H1 (cell line): ENCODE data around the gene DAAM1. TPM values are rescaled to one million over a fixed set of nuclear protein-coding genes. Genes with fewer than 3 reads are reported as not detected.

Experiments used
- CTCF ChIA-PET: fragments of 300-600 bp; sonication (Branson Sonifier 250); formaldehyde crosslinking; loops from one replicate; lab custom pipeline; 2021; ENCODE audit not compliant: partially characterized antibody; lab: Charles Lee
- POLR2A ChIA-PET: fragments of 300-600 bp; sonication (Branson Sonifier 250); formaldehyde crosslinking; loops from one replicate; lab custom pipeline; 2021; ENCODE audit warnings: inconsistent platforms; ENCODE audit not compliant: partially characterized antibody; lab: Charles Lee
- DNase-seq, 2 experiments: peaks; one replicate each; pipeline versions ENCODE4 v3.0.0 to v3.0.0-alpha.2; 2010 to 2022; ENCODE audit warnings: low spot score in 2 of 2, low read depth in 1 of 2, mixed read lengths in 1 of 2
- FAIRE-seq: peaks from 2 replicates; lab custom pipeline; 2011; peaks lifted over from hg19 to GRCh38; lab: Jason Lieb, UNC
- H2AFZ ChIP-seq: 2 replicates; pipeline ENCODE4 v1.8.1; 2012; ENCODE audit warnings: low read length, inconsistent platforms
- H2AK5ac ChIP-seq: 2 replicates; pipeline ENCODE4 v1.6.1; 2013; ENCODE audit warnings: low read depth, low read length
- H2BK120ac ChIP-seq: replicated peaks from 2 replicates; pipeline ENCODE3; 2013; ENCODE audit warnings: low read depth, low read length, inconsistent platforms
- H2BK12ac ChIP-seq: 2 replicates; pipeline ENCODE4 v1.6.1; 2013; ENCODE audit warnings: low read depth, low read length
- H2BK15ac ChIP-seq: 2 replicates; pipeline ENCODE4 v1.6.1; 2013; ENCODE audit warnings: low read length
- H2BK20ac ChIP-seq: 2 replicates; pipeline ENCODE4 v1.6.1; 2013; ENCODE audit warnings: low read length
- H2BK5ac ChIP-seq: 2 replicates; pipeline ENCODE4 v1.6.1; 2013; ENCODE audit warnings: low read depth, low read length
- H3K14ac ChIP-seq: 2 replicates; pipeline ENCODE4 v1.6.1; 2013; ENCODE audit warnings: inconsistent platforms; ENCODE audit not compliant: insufficient read length
- H3K18ac ChIP-seq: 2 replicates; pipeline ENCODE4 v1.6.1; 2013; ENCODE audit warnings: low read length; ENCODE audit errors: extremely low read depth
- H3K23ac ChIP-seq: 2 replicates; pipeline ENCODE4 v1.6.1; 2013; ENCODE audit warnings: inconsistent platforms; ENCODE audit not compliant: insufficient read length
- H3K23me2 ChIP-seq: 2 replicates; pipeline ENCODE4 v1.6.1; 2013; ENCODE audit warnings: low read depth, low read length
- H3K27ac ChIP-seq: 2 replicates; pipeline ENCODE4 v1.6.1; 2011; ENCODE audit warnings: low read depth, low read length, inconsistent platforms
- H3K27me3 ChIP-seq, 4 experiments: replicated peaks in 1 of 4; 1 replicate in 1 of 4; 2 replicates in 3 of 4; pipeline versions ENCODE4 v1.6.1 to v1.8.1; 2011 to 2013; ENCODE audit warnings: low read length in 3 of 4, mild to moderate bottlenecking in 3 of 4, inconsistent platforms in 2 of 4, mixed read lengths in 2 of 4, moderate library complexity in 1 of 4; ENCODE audit not compliant: control insufficient read depth in 3 of 4, insufficient read depth in 3 of 4; ENCODE audit errors: extremely low read depth in 1 of 4
- H3K36me3 ChIP-seq, 4 experiments: 2 replicates each; pipeline versions ENCODE4 v1.6.1 to v1.8.1; 2011 to 2013; ENCODE audit warnings: mild to moderate bottlenecking in 4 of 4, low read length in 3 of 4, moderate library complexity in 2 of 4, control low read depth in 1 of 4, inconsistent platforms in 1 of 4; ENCODE audit not compliant: insufficient read depth in 4 of 4, control insufficient read depth in 2 of 4
- H3K4ac ChIP-seq: replicated peaks from 2 replicates; pipeline ENCODE3; 2013; ENCODE audit warnings: low read length, low read depth, mixed read lengths, inconsistent platforms; ENCODE audit not compliant: insufficient read length
- H3K4me1 ChIP-seq, 4 experiments: replicated peaks in 1 of 4; 1 replicate in 1 of 4; 2 replicates in 3 of 4; pipeline versions ENCODE4 v1.6.1 to v1.8.1; 2011 to 2013; ENCODE audit warnings: low read length in 3 of 4, inconsistent platforms in 2 of 4, mixed read lengths in 1 of 4; ENCODE audit not compliant: insufficient read depth in 4 of 4, control insufficient read depth in 3 of 4
- H3K4me2 ChIP-seq, 2 experiments: 2 replicates each; pipeline versions ENCODE4 v1.6.1 to v1.8.1; 2011 to 2013; ENCODE audit warnings: low read depth in 2 of 2, low read length in 2 of 2, control low read depth in 1 of 2, inconsistent platforms in 1 of 2, mild to moderate bottlenecking in 1 of 2; ENCODE audit not compliant: insufficient read depth in 1 of 2
- H3K4me3 ChIP-seq, 4 experiments: fragments of 200-600, 300-600 bp in 1 of 4; sonication (generic), shearing (Covaris generic), sonication (Bioruptor Twin) in 1 of 4; 2 replicates each; pipeline versions ENCODE4 v1.5.1 to v1.8.1; 2011 to 2016; ENCODE audit warnings: low read length in 4 of 4, low read depth in 3 of 4, control low read depth in 2 of 4, inconsistent platforms in 2 of 4, mild to moderate bottlenecking in 2 of 4, mixed read lengths in 1 of 4, moderate library complexity in 1 of 4; ENCODE audit not compliant: insufficient read depth in 2 of 4; ENCODE audit errors: extremely low read depth in 1 of 4
- H3K56ac ChIP-seq: replicated peaks from 2 replicates; pipeline ENCODE3; 2013; ENCODE audit warnings: low read depth, mild to moderate bottlenecking, mixed read lengths, low read length, inconsistent platforms; ENCODE audit not compliant: insufficient read length
- H3K79me1 ChIP-seq: 2 replicates; pipeline ENCODE4 v1.6.1; 2013; ENCODE audit warnings: low read depth, low read length, control low read depth
- H3K79me2 ChIP-seq, 2 experiments: 2 replicates each; pipeline versions ENCODE4 v1.6.1 to v1.8.1; 2012 to 2013; ENCODE audit warnings: low read length in 2 of 2, mild to moderate bottlenecking in 2 of 2, inconsistent platforms in 1 of 2; ENCODE audit not compliant: insufficient read depth in 2 of 2, control insufficient read depth in 1 of 2
- H3K9ac ChIP-seq, 4 experiments: replicated peaks in 1 of 4; 1 replicate in 1 of 4; 2 replicates in 3 of 4; pipeline versions ENCODE4 v1.6.1 to v1.8.1; 2011 to 2013; ENCODE audit warnings: low read depth in 3 of 4, low read length in 3 of 4, control low read depth in 2 of 4, mild to moderate bottlenecking in 2 of 4, moderate library complexity in 2 of 4, inconsistent platforms in 1 of 4; ENCODE audit errors: extremely low read depth in 1 of 4
- H3K9me3 ChIP-seq, 2 experiments: 2 replicates each; pipeline versions ENCODE4 v1.6.1 to v1.8.1; 2012 to 2013; ENCODE audit warnings: mild to moderate bottlenecking in 2 of 2, moderate library complexity in 2 of 2, control low read depth in 1 of 2, inconsistent platforms in 1 of 2, low read depth in 1 of 2, low read length in 1 of 2, mixed read lengths in 1 of 2; ENCODE audit not compliant: insufficient read depth in 2 of 2
- H4K20me1 ChIP-seq, 2 experiments: replicated peaks in 1 of 2; 2 replicates each; pipeline versions ENCODE3 to v1.8.1; 2011 to 2013; ENCODE audit warnings: inconsistent platforms in 2 of 2, low read length in 2 of 2, mild to moderate bottlenecking in 1 of 2; ENCODE audit not compliant: insufficient read depth in 2 of 2, control insufficient read depth in 1 of 2
- H4K5ac ChIP-seq: 2 replicates; pipeline ENCODE4 v1.6.1; 2013; ENCODE audit warnings: low read length, low read depth, mixed read lengths, inconsistent platforms; ENCODE audit not compliant: insufficient read length
- H4K8ac ChIP-seq: 2 replicates; pipeline ENCODE4 v1.8.0; 2013; ENCODE audit warnings: mild to moderate bottlenecking, moderate library complexity, low read length, inconsistent platforms; ENCODE audit not compliant: insufficient read depth; ENCODE audit errors: extremely low read depth
- H4K91ac ChIP-seq: replicated peaks from 2 replicates; pipeline ENCODE3; 2013; ENCODE audit warnings: low read length, mixed read lengths, inconsistent platforms; ENCODE audit not compliant: insufficient read length
- CBX5 ChIP-seq: fragments of 300-800, 300-1000 bp; sonication (generic); IDR thresholded peaks from 2 replicates; pipeline ENCODE4 v1.7.1; 2016; ENCODE audit warnings: antibody characterized with exemption, low read length, low read depth
- CHD2 ChIP-seq: IDR thresholded peaks from 2 replicates; pipeline ENCODE4 v1.6.1; 2012; ENCODE audit warnings: low read length, improper control_type of control experiment
- CREB1 ChIP-seq: IDR thresholded peaks from 2 replicates; pipeline ENCODE4 v1.6.1; 2012; ENCODE audit warnings: inconsistent platforms
- POLR2AphosphoS5 ChIP-seq: IDR thresholded peaks from 2 replicates; pipeline ENCODE4 v1.6.1; 2011; ENCODE audit warnings: low read depth, low read length
- POU5F1 ChIP-seq: IDR thresholded peaks from 2 replicates; pipeline ENCODE4 v1.6.1; 2011; ENCODE audit warnings: low read depth, mild to moderate bottlenecking, low read length, moderate library complexity
- RNF2 ChIP-seq: fragments of 200-900, 300-1000 bp; sonication (generic); IDR thresholded peaks from 2 replicates; pipeline ENCODE4 v1.7.1; 2016; ENCODE audit warnings: borderline replicate concordance, low read depth, mild to moderate bottlenecking, antibody characterized with exemption, low read length; ENCODE audit not compliant: poor library complexity, severe bottlenecking; ENCODE audit errors: missing control alignments
- RXRA ChIP-seq: IDR thresholded peaks from 2 replicates; pipeline ENCODE4 v1.6.1; 2011; ENCODE audit warnings: low read depth, mild to moderate bottlenecking, low read length, moderate library complexity; ENCODE audit not compliant: insufficient read depth
- SP1 ChIP-seq: IDR thresholded peaks from 2 replicates; pipeline ENCODE4 v1.6.1; 2011; ENCODE audit warnings: low read depth, low read length
- TAF1 ChIP-seq: IDR thresholded peaks from 2 replicates; pipeline ENCODE4 v1.6.1; 2011; ENCODE audit warnings: mild to moderate bottlenecking, low read depth, low read length
- TBP ChIP-seq: IDR thresholded peaks from 2 replicates; pipeline ENCODE4 v1.6.1; 2011; ENCODE audit warnings: low read depth, low read length, improper control_type of control experiment
- TCF12 ChIP-seq: IDR thresholded peaks from 2 replicates; pipeline ENCODE4 v1.6.1; 2011; ENCODE audit warnings: low read depth, mild to moderate bottlenecking, low read length
- WGBS, 2 experiments: shearing (Covaris generic) in 1 of 2; methylation state at CpG; one replicate each; pipeline versions ENCODE4 v1.1.6 to v1.1.7; 2013 to 2015; ENCODE audit warnings: low lambda C conversion rate in 2 of 2, mixed read lengths in 2 of 2, inconsistent platforms in 1 of 2, low coverage in 1 of 2, missing lambda C conversion rate in 1 of 2; ENCODE audit not compliant: insufficient replicate concordance in 2 of 2, insufficient coverage in 1 of 2, insufficient read length in 1 of 2; ENCODE audit errors: extremely low coverage in 1 of 2, missing lambda C conversion rate in 1 of 2; 5-methylcytosine and 5-hydroxymethylcytosine counted together
- polyA plus RNA-seq, 7 experiments: library from polyadenylated mRNA; depleted of rRNA in 3 of 7; stranded (reverse) in 5 of 7; unstranded in 2 of 7; fragments of >200 nt in 5 of 7; fragments of 200-250 nt in 2 of 7; gene quantifications; 1 replicate in 5 of 7; 2 replicates in 1 of 7; 4 replicates in 1 of 7; pipeline versions ENCODE4 v1.2.1 to v1.2.3, GENCODE V29; 2011 to 2013; ENCODE audit warnings: missing spikeins in 2 of 7, mixed read lengths in 2 of 7
- total RNA-seq: library from RNA; stranded (reverse); fragmentation: NEBNext Ultra II Directional; extraction: Animal tissue kit (Norgen Biotek cat#: 25700); gene quantifications from 2 replicates; pipeline ENCODE4 v1.2.1, GENCODE V29; 2021
- TF ChIP-seq, protein P1 (sequence below): IDR thresholded peaks from 2 replicates; pipeline ENCODE4 v1.6.1; 2012; ENCODE audit warnings: inconsistent platforms

DAAM1 gene
- total and polyA plus RNA-seq, 2 of the 8 experiments (the other 6 are each of a cell fraction or from before 2014, with no cell fraction given), result 5.0 to 44.9 TPM

GRCh38 chr14:59306775-59307174 lies 118.3 kb downstream of the DAAM1 start:
- H3K79me1 ChIP-seq, result no peaks in the 10 kb centered on the region
- no peak overlapping the region for H3K4me2 ChIP-seq
- H3K23ac ChIP-seq, result no peak overlapping the region
- no peaks in the 10 kb centered on the region for H4K20me1 ChIP-seq
- H3K9me3 ChIP-seq, result no peaks in the 10 kb centered on the region
- no peaks in the 10 kb centered on the region for H3K79me2 ChIP-seq
- no peak overlapping the region for H3K27ac ChIP-seq
- no peak overlapping the region for H2AK5ac ChIP-seq
- no peak overlapping the region for H4K5ac ChIP-seq
- H3K4me1 ChIP-seq, result no peaks in the 10 kb centered on the region; a peak in 2 of 7 replicates
- H3K14ac ChIP-seq, result no peak overlapping the region
- H4K91ac ChIP-seq, result no peak overlapping the region
- H2BK20ac ChIP-seq, result no peak overlapping the region
- no peak for DNase-seq
- H3K27me3 ChIP-seq, result no peaks in the 10 kb centered on the region
- no peak overlapping the region for H3K4ac ChIP-seq
- TF ChIP-seq POU5F1, result no peak
- TF ChIP-seq TBP, result no peak
- no peak for TF ChIP-seq RNF2
- no peak for TF ChIP-seq CBX5
- no peak for TF ChIP-seq RXRA
- TF ChIP-seq, protein P1, sequence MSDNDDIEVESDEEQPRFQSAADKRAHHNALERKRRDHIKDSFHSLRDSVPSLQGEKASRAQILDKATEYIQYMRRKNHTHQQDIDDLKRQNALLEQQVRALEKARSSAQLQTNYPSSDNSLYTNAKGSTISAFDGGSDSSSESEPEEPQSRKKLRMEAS, result no peak
- no peak for TF ChIP-seq SP1
- TF ChIP-seq CHD2, result no peak
- no peak for TF ChIP-seq POLR2AphosphoS5
- TF ChIP-seq CREB1, result no peak
- no peak for TF ChIP-seq TAF1
- no peak for TF ChIP-seq TCF12
- no peak overlapping the region for H2BK5ac ChIP-seq
- no peak for FAIRE-seq
- H3K56ac ChIP-seq, result no peak overlapping the region
- no peaks in the 10 kb centered on the region for H3K36me3 ChIP-seq
- H2AFZ ChIP-seq, result no peak overlapping the region
- no peak overlapping the region for H2BK120ac ChIP-seq
- H3K9ac ChIP-seq, result no peak overlapping the region
- 88% methylated on average over 1 of the region's 1 CpG; no CpG with 5 or more reads in 1 of the 2 experiments for WGBS, 2 experiments
- H3K18ac ChIP-seq, result no peak overlapping the region
- H3K4me3 ChIP-seq, result no peak overlapping the region
- H4K8ac ChIP-seq, result no peak overlapping the region
- no peak overlapping the region for H2BK15ac ChIP-seq
- ChIA-PET CTCF (interaction anchor here (0.5 to 2.2 kb wide), 6 partner anchors 9 to 1109 kb away, joined by 3 to 9 read pairs (median 6); no protein-coding TSS in a partner anchor), POLR2A (no interaction called here)
- H2BK12ac ChIP-seq, result no peak overlapping the region
- H3K23me2 ChIP-seq, result no peaks in the 10 kb centered on the region
